Measurements from ENCODE around the gene NDUFAF7.
"Not testable (repeated sequence)": the region's sequence is repeated elsewhere in the genome, so short reads cannot be mapped to it uniquely, and the experiment has no call there.

Gene NDUFAF7

GRCh38 chr2:37201208-37201607, 30.2 kb upstream of the NDUFAF7 start:
- Histone ChIP-seq H3K9ac (ENCODE audit: low read length) (no peak overlapping the region), H3K27ac (ENCODE audit: low read depth, low read length) (no peak overlapping the region), H3K9me3 (ENCODE audit: insufficient read depth, low read depth, low read length) (no peaks in the 10 kb centered on the region), H3K23ac (ENCODE audit: low read length) (no peak overlapping the region), H2AK5ac (ENCODE audit: low read length) (no peak overlapping the region), H4K8ac (ENCODE audit: low read depth, low read length) (no peak overlapping the region), H2BK5ac (ENCODE audit: low read depth, low read length, poor library complexity) (no peak overlapping the region), H3K18ac (ENCODE audit: low read length) (no peak overlapping the region), H3K79me2 (ENCODE audit: control insufficient read depth, insufficient read depth, low read length, poor library complexity) (peaks cover 5% of the 10 kb centered on the region), H4K12ac (ENCODE audit: low read depth, low read length) (no peak overlapping the region), H2AFZ (ENCODE audit: insufficient read depth, low read length, poor library complexity) (no peak overlapping the region), H2BK12ac (ENCODE audit: low read length) (no peak overlapping the region), H3K4ac (ENCODE audit: low read depth, low read length) (no peak overlapping the region), H3K14ac (ENCODE audit: low read length) (no peak overlapping the region), H3K79me1 (ENCODE audit: low read length) (peaks cover 7% of the 10 kb centered on the region), H3K36me3 (ENCODE audit: control insufficient read depth in 1 of 2, insufficient read depth in 2 of 2, low read length in 2 of 2) (peaks cover 10 to 16% of the 10 kb centered on the region in 2 experiments), H3K4me2 (ENCODE audit: low read length) (no peak overlapping the region), H3K27me3 (ENCODE audit: insufficient read depth, low read length) (no peaks in the 10 kb centered on the region), H2BK120ac (ENCODE audit: insufficient read depth, low read length, poor library complexity) (no peak overlapping the region), H4K91ac (ENCODE audit: low read depth, low read length) (no peak overlapping the region), H3K4me1 (ENCODE audit: control insufficient read depth in 1 of 2, insufficient read depth in 2 of 2, low read length in 2 of 2) (peaks cover 0 to 2% of the 10 kb centered on the region in 2 experiments), H3K4me3 (ENCODE audit: low read depth, low read length) (no peak overlapping the region)
- no peak for DNase-seq
- WGBS (ENCODE audit: extremely low coverage, insufficient coverage, insufficient read length), result no CpG with 5 or more reads among the region's 1 CpG

GRCh38 chr2:37201766-37202165, 29.7 kb upstream of the NDUFAF7 start:
- no CpG with 5 or more reads among the region's 1 CpG for WGBS (ENCODE audit: extremely low coverage, insufficient coverage, insufficient read length)
- peaks cover 0 to 2% of the 10 kb centered on the region in 2 experiments for H3K4me1 ChIP-seq (ENCODE audit: control insufficient read depth in 1 of 2, insufficient read depth in 2 of 2, low read length in 2 of 2)
- H3K14ac ChIP-seq (ENCODE audit: low read length), result no peak overlapping the region
- H3K79me1 ChIP-seq (ENCODE audit: low read length), result peaks cover 1% of the 10 kb centered on the region
- no peak overlapping the region for H4K91ac ChIP-seq (ENCODE audit: low read depth, low read length)
- no peaks in the 10 kb centered on the region for H3K9me3 ChIP-seq (ENCODE audit: insufficient read depth, low read depth, low read length)
- no peak overlapping the region for H4K12ac ChIP-seq (ENCODE audit: low read depth, low read length)
- H3K4me2 ChIP-seq (ENCODE audit: low read length), result no peak overlapping the region
- H4K8ac ChIP-seq (ENCODE audit: low read depth, low read length), result no peak overlapping the region
- H3K79me2 ChIP-seq (ENCODE audit: control insufficient read depth, insufficient read depth, low read length, poor library complexity), result peaks cover 1% of the 10 kb centered on the region
- H3K23ac ChIP-seq (ENCODE audit: low read length), result no peak overlapping the region
- no peak overlapping the region for H2BK5ac ChIP-seq (ENCODE audit: low read depth, low read length, poor library complexity)
- no peak overlapping the region for H3K9ac ChIP-seq (ENCODE audit: low read length)
- H2BK12ac ChIP-seq (ENCODE audit: low read length), result no peak overlapping the region
- no peak overlapping the region for H2AK5ac ChIP-seq (ENCODE audit: low read length)
- no peak overlapping the region for H3K4me3 ChIP-seq (ENCODE audit: low read depth, low read length)
- no peaks in the 10 kb centered on the region for H3K27me3 ChIP-seq (ENCODE audit: insufficient read depth, low read length)
- no peak overlapping the region for H3K27ac ChIP-seq (ENCODE audit: low read depth, low read length)
- H3K18ac ChIP-seq (ENCODE audit: low read length), result no peak overlapping the region
- DNase-seq, result no peak
- no peak overlapping the region for H2BK120ac ChIP-seq (ENCODE audit: insufficient read depth, low read length, poor library complexity)
- peaks cover 13 to 19% of the 10 kb centered on the region in 2 experiments for H3K36me3 ChIP-seq (ENCODE audit: control insufficient read depth in 1 of 2, insufficient read depth in 2 of 2, low read length in 2 of 2)
- H2AFZ ChIP-seq (ENCODE audit: insufficient read depth, low read length, poor library complexity), result no peak overlapping the region
- H3K4ac ChIP-seq (ENCODE audit: low read depth, low read length), result no peak overlapping the region

GRCh38 chr2:37203708-37204107, 27.8 kb upstream of the NDUFAF7 start:
- Histone ChIP-seq H2AK5ac (ENCODE audit: low read length) (no peak overlapping the region), H3K27me3 (ENCODE audit: insufficient read depth, low read length) (no peaks in the 10 kb centered on the region), H3K4ac (ENCODE audit: low read depth, low read length) (no peak overlapping the region), H3K36me3 (ENCODE audit: control insufficient read depth in 1 of 2, insufficient read depth in 2 of 2, low read length in 2 of 2) (peaks cover 13 to 19% of the 10 kb centered on the region in 2 experiments), H3K79me2 (ENCODE audit: control insufficient read depth, insufficient read depth, low read length, poor library complexity) (no peaks in the 10 kb centered on the region), H2AFZ (ENCODE audit: insufficient read depth, low read length, poor library complexity) (no peak overlapping the region), H4K91ac (ENCODE audit: low read depth, low read length) (no peak overlapping the region), H3K18ac (ENCODE audit: low read length) (no peak overlapping the region), H2BK12ac (ENCODE audit: low read length) (no peak overlapping the region), H3K79me1 (ENCODE audit: low read length) (no peaks in the 10 kb centered on the region), H3K4me3 (ENCODE audit: low read depth, low read length) (no peak overlapping the region), H2BK120ac (ENCODE audit: insufficient read depth, low read length, poor library complexity) (no peak overlapping the region), H4K8ac (ENCODE audit: low read depth, low read length) (no peak overlapping the region), H3K4me2 (ENCODE audit: low read length) (no peak overlapping the region), H2BK5ac (ENCODE audit: low read depth, low read length, poor library complexity) (no peak overlapping the region), H3K14ac (ENCODE audit: low read length) (no peak overlapping the region), H4K12ac (ENCODE audit: low read depth, low read length) (no peak overlapping the region), H3K27ac (ENCODE audit: low read depth, low read length) (no peak overlapping the region), H3K23ac (ENCODE audit: low read length) (no peak overlapping the region), H3K9ac (ENCODE audit: low read length) (no peak overlapping the region), H3K4me1 (ENCODE audit: control insufficient read depth in 1 of 2, insufficient read depth in 2 of 2, low read length in 2 of 2) (peaks cover 0 to 2% of the 10 kb centered on the region in 2 experiments), H3K9me3 (ENCODE audit: insufficient read depth, low read depth, low read length) (no peaks in the 10 kb centered on the region)
- no CpG with 5 or more reads among the region's 2 CpGs for WGBS (ENCODE audit: extremely low coverage, insufficient coverage, insufficient read length)
- no peak for DNase-seq

GRCh38 chr2:37205071-37205661, 26.3 kb upstream of the NDUFAF7 start:
- H4K8ac ChIP-seq (ENCODE audit: low read depth, low read length); H3K9ac ChIP-seq (ENCODE audit: low read length); H2BK12ac ChIP-seq (ENCODE audit: low read length); H2AFZ ChIP-seq (ENCODE audit: insufficient read depth, low read length, poor library complexity); H3K4me2 ChIP-seq (ENCODE audit: low read length); H2BK120ac ChIP-seq (ENCODE audit: insufficient read depth, low read length, poor library complexity); H3K4me3 ChIP-seq (ENCODE audit: low read depth, low read length); H4K91ac ChIP-seq (ENCODE audit: low read depth, low read length); H3K18ac ChIP-seq (ENCODE audit: low read length); H3K79me1 ChIP-seq (ENCODE audit: low read length); H4K12ac ChIP-seq (ENCODE audit: low read depth, low read length); H3K14ac ChIP-seq (ENCODE audit: low read length); H3K4ac ChIP-seq (ENCODE audit: low read depth, low read length); H3K23ac ChIP-seq (ENCODE audit: low read length); H2AK5ac ChIP-seq (ENCODE audit: low read length); H3K4me1 ChIP-seq (ENCODE audit: control insufficient read depth in 1 of 2, insufficient read depth in 2 of 2, low read length in 2 of 2); DNase-seq; H2BK5ac ChIP-seq (ENCODE audit: low read depth, low read length, poor library complexity); H3K79me2 ChIP-seq (ENCODE audit: control insufficient read depth, insufficient read depth, low read length, poor library complexity); H3K27ac ChIP-seq (ENCODE audit: low read depth, low read length); H3K9me3 ChIP-seq (ENCODE audit: insufficient read depth, low read depth, low read length); H3K27me3 ChIP-seq (ENCODE audit: insufficient read depth, low read length): not testable (repeated sequence)
- no CpG with 5 or more reads among the region's 8 CpGs for WGBS (ENCODE audit: extremely low coverage, insufficient coverage, insufficient read length)
- H3K36me3 ChIP-seq (ENCODE audit: control insufficient read depth in 1 of 2, insufficient read depth in 2 of 2, low read length in 2 of 2), result peaks cover 13 to 19% of the 10 kb centered on the region in 2 experiments

All from trophoblast cell (in vitro differentiated cells and primary cell).